ENCODE measurements around the gene ULBP1.

The ULBP1 gene

GRCh38 chr6:149978610-149979009 lies 14.9 kb downstream of the ULBP1 start:
- Histone ChIP-seq H3K27ac (ENCODE audit: low read depth, low read length, poor library complexity, severe bottlenecking) (no peak overlapping the region), H3K79me2 (ENCODE audit: insufficient read depth, low read length) (no peaks in the 10 kb centered on the region), H3K4me2 (ENCODE audit: low read length) (no peak overlapping the region), H3K9ac (ENCODE audit: low read length) (no peak overlapping the region), H3K36me3 (ENCODE audit: insufficient read depth, low read length) (no peaks in the 10 kb centered on the region), H4K20me1 (ENCODE audit: insufficient read depth, low read length) (no peaks in the 10 kb centered on the region), H3K4me3 (ENCODE audit: low read depth, low read length, poor library complexity, severe bottlenecking) (no peak overlapping the region), H3K9me3 (ENCODE audit: low read length) (no peaks in the 10 kb centered on the region), H3K9me2 (ENCODE audit: low read depth, low read length) (no peaks in the 10 kb centered on the region), H3F3A (ENCODE audit: insufficient read depth, low read length) (no peaks in the 10 kb centered on the region), H3K27me3 (ENCODE audit: insufficient read depth, low read length) (no peaks in the 10 kb centered on the region), H3K4me1 (ENCODE audit: insufficient read depth, low read length, severe bottlenecking) (no peaks in the 10 kb centered on the region), H2AFZ (ENCODE audit: low read length) (no peak overlapping the region)
- TF ChIP-seq CTCF (IDR thresholded peaks at IDR 0.05; ENCODE audit: low read length), result no peak
- no peak for TF ChIP-seq EZH2 (IDR thresholded peaks at IDR 0.05; ENCODE audit: borderline replicate concordance, low read length)

GRCh38 chr6:149979293-149979692 lies 15.6 kb downstream of the ULBP1 start:
- Histone ChIP-seq H4K20me1 (ENCODE audit: insufficient read depth, low read length) (no peaks in the 10 kb centered on the region), H3K4me3 (ENCODE audit: low read depth, low read length, poor library complexity, severe bottlenecking) (no peak overlapping the region), H3K9me3 (ENCODE audit: low read length) (no peaks in the 10 kb centered on the region), H3K27me3 (ENCODE audit: insufficient read depth, low read length) (no peaks in the 10 kb centered on the region), H3K27ac (ENCODE audit: low read depth, low read length, poor library complexity, severe bottlenecking) (no peak overlapping the region), H3K9me2 (ENCODE audit: low read depth, low read length) (no peaks in the 10 kb centered on the region), H3K36me3 (ENCODE audit: insufficient read depth, low read length) (no peaks in the 10 kb centered on the region), H3K4me1 (ENCODE audit: insufficient read depth, low read length, severe bottlenecking) (no peaks in the 10 kb centered on the region), H2AFZ (ENCODE audit: low read length) (no peak overlapping the region), H3K4me2 (ENCODE audit: low read length) (no peak overlapping the region), H3K9ac (ENCODE audit: low read length) (no peak overlapping the region), H3F3A (ENCODE audit: insufficient read depth, low read length) (no peaks in the 10 kb centered on the region), H3K79me2 (ENCODE audit: insufficient read depth, low read length) (no peaks in the 10 kb centered on the region)
- no peak for TF ChIP-seq EZH2 (IDR thresholded peaks at IDR 0.05; ENCODE audit: borderline replicate concordance, low read length)
- no peak for TF ChIP-seq CTCF (IDR thresholded peaks at IDR 0.05; ENCODE audit: low read length)

GRCh38 chr6:149983145-149983544 lies 19.4 kb downstream of the ULBP1 start:
- H3K9me2 ChIP-seq (ENCODE audit: low read depth, low read length), result no peaks in the 10 kb centered on the region
- no peaks in the 10 kb centered on the region for H3F3A ChIP-seq (ENCODE audit: insufficient read depth, low read length)
- H3K9ac ChIP-seq (ENCODE audit: low read length), result no peak overlapping the region
- H3K4me2 ChIP-seq (ENCODE audit: low read length), result no peak overlapping the region
- H3K36me3 ChIP-seq (ENCODE audit: insufficient read depth, low read length), result no peaks in the 10 kb centered on the region
- H3K27me3 ChIP-seq (ENCODE audit: insufficient read depth, low read length), result no peaks in the 10 kb centered on the region
- no peak overlapping the region for H2AFZ ChIP-seq (ENCODE audit: low read length)
- no peak for TF ChIP-seq CTCF (IDR thresholded peaks at IDR 0.05; ENCODE audit: low read length)
- TF ChIP-seq EZH2 (IDR thresholded peaks at IDR 0.05; ENCODE audit: borderline replicate concordance, low read length), result no peak
- H3K9me3 ChIP-seq (ENCODE audit: low read length), result no peaks in the 10 kb centered on the region
- no peaks in the 10 kb centered on the region for H4K20me1 ChIP-seq (ENCODE audit: insufficient read depth, low read length)
- H3K27ac ChIP-seq (ENCODE audit: low read depth, low read length, poor library complexity, severe bottlenecking), result no peak overlapping the region
- no peaks in the 10 kb centered on the region for H3K79me2 ChIP-seq (ENCODE audit: insufficient read depth, low read length)
- no peak overlapping the region for H3K4me3 ChIP-seq (ENCODE audit: low read depth, low read length, poor library complexity, severe bottlenecking)
- no peaks in the 10 kb centered on the region for H3K4me1 ChIP-seq (ENCODE audit: insufficient read depth, low read length, severe bottlenecking)

Data from OCI-LY1 (cell line).